NCI-H526 treated with DMSO at 0.1 percent for 48 hours (cell line): ENCODE measurements around the gene SNX20.
A peak's percentile ranks its signal among the peaks of the same experiment; 100 is the strongest.

ENCODE experiments used
- DNase-seq: peaks from one replicate; lab custom pipeline; 2025; lab: John Stamatoyannopoulos, UW

SNX20 gene

GRCh38 chr16:50679676-50680555 is 1.2 kb downstream of the SNX20 start:
- DNase-seq = no peak

- DNase-seq = no peak
These were observed 1.8 kb downstream of the SNX20 start for GRCh38 chr16:50679266-50679665.

DNA sequence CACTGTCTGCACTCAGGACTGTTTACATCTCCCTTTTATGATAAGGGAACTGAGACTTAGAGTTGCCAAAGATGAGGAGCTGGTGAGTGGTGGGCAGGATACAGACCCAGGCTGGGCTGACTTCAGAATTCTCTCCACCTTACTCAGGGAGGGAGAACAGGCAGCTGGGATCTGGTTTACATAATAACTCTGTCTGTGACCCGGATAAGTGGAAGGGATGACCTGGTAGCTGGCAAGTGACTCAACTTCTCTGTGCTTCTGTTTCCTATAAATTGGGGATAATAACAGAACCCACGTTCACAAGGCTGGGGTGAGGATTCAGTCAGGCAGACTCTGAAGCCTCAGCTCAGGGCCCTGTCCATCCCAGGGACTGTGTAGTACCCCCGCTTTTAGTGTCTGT is 2.6 kb downstream of the SNX20 start:
- no peak for DNase-seq

GRCh38 chr16:50677351-50677750 is 3.8 kb downstream of the SNX20 start:
- no peak for DNase-seq

DNA sequence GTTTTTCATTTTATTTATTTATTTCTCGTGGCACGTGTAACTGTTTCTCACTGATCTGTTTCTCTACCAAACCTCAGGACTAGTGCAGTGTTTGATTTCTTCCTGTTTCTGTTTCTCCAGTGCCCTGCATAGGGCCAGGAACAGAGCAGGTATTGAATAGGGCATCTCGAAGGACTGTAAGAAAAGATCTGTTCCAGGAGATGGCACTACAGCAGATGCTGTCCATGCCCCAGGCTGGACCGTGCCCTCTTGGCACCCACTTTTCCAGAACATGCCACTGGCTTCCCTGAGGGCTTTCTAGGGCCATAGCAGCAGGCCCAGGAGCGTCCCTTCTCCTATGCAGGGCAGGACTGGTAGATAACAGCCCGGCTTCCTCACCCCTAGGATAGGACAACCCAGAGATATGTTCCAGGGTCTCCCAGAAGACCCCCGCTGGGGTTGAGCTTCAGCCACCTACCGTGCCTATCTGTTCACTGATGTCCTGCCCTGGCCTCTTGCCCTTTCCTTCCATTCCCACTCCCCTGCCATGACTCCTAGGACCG is 4.4 kb downstream of the SNX20 start:
- DNase-seq = no peak

DNA sequence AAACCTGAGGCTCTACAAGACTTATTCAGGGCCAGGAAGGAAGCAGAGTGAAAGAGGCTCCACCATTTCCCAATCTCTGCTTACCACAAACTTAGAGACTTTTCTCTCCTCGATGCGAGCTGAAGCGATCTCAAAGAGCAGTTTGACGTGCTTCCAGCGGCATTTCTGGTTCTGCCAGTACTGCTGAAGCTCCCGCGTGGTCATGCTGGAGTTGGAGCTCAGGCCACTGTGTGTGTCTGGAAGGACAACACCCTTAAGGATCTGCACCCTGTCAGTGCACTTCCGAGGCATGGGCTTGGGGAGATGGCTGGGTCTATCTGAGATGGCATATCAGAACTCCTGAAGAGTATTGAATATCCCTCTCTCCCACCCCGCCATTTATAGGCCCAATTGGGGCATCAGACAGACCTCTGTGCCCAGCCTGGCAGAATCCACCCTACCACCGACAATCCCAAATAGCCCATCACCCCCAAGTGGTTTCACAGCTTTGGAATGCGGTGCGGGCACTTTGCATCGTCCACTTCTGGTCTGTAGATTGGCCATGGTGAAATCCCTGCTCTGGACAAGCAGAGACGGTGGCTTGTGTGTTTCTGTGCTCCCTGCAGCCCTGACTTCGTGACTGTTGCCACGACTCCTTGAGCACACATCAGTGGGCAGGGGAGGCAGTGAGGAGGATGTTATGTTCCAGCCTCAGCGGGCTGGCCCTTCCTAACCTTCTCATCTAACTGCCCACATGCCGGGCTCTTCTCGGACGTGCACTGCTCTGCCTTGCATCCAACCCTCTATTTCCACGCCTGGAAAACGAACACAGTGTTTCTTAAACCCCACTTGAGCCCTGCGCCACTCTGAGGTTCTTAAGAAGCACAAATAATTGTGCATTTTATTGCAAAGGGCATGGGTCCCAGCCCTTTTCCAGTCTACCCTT is 5.2 kb downstream of the SNX20 start:
- DNase-seq = no peak

- DNase-seq = no peak
These were observed 6.3 kb downstream of the SNX20 start for GRCh38 chr16:50674831-50675230.

GRCh38 chr16:50673496-50674275 is 7.4 kb downstream of the SNX20 start:
- no peak for DNase-seq

- DNase-seq = no peak
These were observed 9.4 kb downstream of the SNX20 start for GRCh38 chr16:50671644-50672260.

GRCh38 chr16:50670476-50670875 is 10.6 kb downstream of the SNX20 start:
- DNase-seq = no peak

DNA sequence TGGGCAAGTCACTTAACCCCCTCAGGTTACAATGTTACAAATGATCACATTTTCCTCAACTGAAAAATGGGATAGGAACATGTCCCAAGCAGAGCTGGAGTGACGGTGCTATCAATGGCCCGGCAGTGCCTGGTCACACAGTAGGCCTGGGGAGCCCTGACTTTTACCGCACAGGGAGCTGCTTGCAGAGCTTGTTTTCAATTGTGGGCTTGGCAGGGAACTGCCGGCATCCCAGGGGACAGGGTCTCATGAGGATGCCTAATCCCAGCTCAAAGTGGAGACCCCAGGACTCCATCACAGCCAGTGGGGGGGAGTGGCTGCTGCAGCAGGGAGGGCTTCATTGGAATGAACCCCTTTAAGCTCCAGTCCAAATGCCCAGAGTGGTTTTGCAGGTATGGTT is 11.4 kb downstream of the SNX20 start:
- no peak for DNase-seq

- DNase-seq = no peak
These were observed 12.6 kb downstream of the SNX20 start for GRCh38 chr16:50668368-50669008.

DNA sequence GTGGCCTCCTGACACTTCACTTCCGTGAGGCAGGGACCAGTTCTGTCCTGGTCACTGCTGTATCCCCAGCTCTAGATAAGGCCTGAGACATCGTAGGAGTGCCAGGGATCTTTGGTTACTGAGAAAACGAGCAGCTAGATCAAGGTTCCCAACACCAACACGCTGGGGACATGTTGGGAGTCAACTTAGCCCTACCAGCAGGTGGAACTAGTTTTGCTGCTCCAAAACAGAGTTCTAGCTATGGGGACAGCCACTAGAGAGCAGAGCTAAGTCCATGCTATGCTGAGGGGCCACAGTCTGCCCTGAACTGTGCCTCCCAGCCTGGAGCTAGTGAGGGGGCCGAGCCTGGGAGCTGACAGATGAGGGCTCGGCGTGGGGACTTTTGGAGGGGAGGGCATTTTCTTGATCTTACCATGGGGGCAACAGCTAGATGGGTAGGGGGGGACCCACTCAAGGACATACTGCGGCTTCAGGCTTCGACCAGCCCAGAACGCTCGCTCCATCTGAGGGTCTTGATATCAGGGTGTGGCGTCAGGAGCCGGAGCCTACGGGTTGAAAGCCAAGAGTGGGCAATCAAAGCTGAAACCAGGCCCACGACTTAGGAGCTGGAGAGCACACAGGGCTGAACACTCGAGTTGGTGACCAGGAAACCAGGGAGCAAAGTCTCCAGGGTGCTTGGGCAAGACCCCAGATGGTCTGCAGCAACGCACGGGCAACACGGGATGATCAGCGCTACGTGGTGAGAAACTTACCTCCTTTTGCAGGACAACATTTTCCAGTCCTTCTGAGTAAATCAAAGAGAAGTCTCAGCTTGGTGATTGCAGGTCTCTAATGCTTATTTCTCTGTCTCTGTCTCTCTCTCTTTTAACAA is 13.4 kb downstream of the SNX20 start:
- no peak for DNase-seq

GRCh38 chr16:50666658-50667496 is 14.2 kb downstream of the SNX20 start:
- no peak for DNase-seq

- peak; percentile 0 for DNase-seq
These were observed 15.8 kb downstream of the SNX20 start for GRCh38 chr16:50665128-50665878.

- DNase-seq = no peak
These were observed 16.8 kb downstream of the SNX20 start for GRCh38 chr16:50664270-50664669.

- DNase-seq = no peak
These were observed 18.7 kb downstream of the SNX20 start for GRCh38 chr16:50662306-50662940.

- DNase-seq = no peak
These were observed 21.3 kb downstream of the SNX20 start for GRCh38 chr16:50659806-50660205.
